ENCODE results near the gene CHD9.
"Not testable (repeated sequence)": the region's sequence is repeated elsewhere in the genome, so short reads cannot be mapped to it uniquely, and the experiment has no call there.

CHD9 gene

GRCh38 chr16:53168744-53169143 lies 114.0 kb downstream of the CHD9 start:
- no peak for DNase-seq (ENCODE audit: extremely low read depth, insufficient read length)
- TF ChIP-seq, protein P1, sequence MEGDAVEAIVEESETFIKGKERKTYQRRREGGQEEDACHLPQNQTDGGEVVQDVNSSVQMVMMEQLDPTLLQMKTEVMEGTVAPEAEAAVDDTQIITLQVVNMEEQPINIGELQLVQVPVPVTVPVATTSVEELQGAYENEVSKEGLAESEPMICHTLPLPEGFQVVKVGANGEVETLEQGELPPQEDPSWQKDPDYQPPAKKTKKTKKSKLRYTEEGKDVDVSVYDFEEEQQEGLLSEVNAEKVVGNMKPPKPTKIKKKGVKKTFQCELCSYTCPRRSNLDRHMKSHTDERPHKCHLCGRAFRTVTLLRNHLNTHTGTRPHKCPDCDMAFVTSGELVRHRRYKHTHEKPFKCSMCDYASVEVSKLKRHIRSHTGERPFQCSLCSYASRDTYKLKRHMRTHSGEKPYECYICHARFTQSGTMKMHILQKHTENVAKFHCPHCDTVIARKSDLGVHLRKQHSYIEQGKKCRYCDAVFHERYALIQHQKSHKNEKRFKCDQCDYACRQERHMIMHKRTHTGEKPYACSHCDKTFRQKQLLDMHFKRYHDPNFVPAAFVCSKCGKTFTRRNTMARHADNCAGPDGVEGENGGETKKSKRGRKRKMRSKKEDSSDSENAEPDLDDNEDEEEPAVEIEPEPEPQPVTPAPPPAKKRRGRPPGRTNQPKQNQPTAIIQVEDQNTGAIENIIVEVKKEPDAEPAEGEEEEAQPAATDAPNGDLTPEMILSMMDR (IDR thresholded peaks at IDR 0.05; ENCODE audit: insufficient read depth, low read length, poor library complexity, severe bottlenecking): no peak
- no peaks in the 10 kb centered on the region for H3K36me3 ChIP-seq (ENCODE audit: control insufficient read depth, insufficient read depth, low read length)
- no peaks in the 10 kb centered on the region for H3K27me3 ChIP-seq (replicated peaks; ENCODE audit: control insufficient read depth, insufficient read depth, low read length)
- H3K4me3 ChIP-seq (replicated peaks; ENCODE audit: low read depth, low read length): no peak overlapping the region

- Histone ChIP-seq H3K36me3 (ENCODE audit: control insufficient read depth, insufficient read depth, low read length) (no peaks in the 10 kb centered on the region; the same call in 1 of the 2 replicates), H3K27me3 (replicated peaks; ENCODE audit: control insufficient read depth, insufficient read depth, low read length) (no peaks in the 10 kb centered on the region), H3K4me3 (replicated peaks; ENCODE audit: low read depth, low read length) (no peak overlapping the region)
- no peak for DNase-seq (ENCODE audit: extremely low read depth, insufficient read length)
- TF ChIP-seq, protein P1 (IDR thresholded peaks at IDR 0.05; ENCODE audit: insufficient read depth, low read length, poor library complexity, severe bottlenecking): no peak
Measured at GRCh38 chr16:53172517-53172916, 117.7 kb downstream of the CHD9 start.

- H3K4me3 ChIP-seq (replicated peaks; ENCODE audit: low read depth, low read length): no peak overlapping the region
- TF ChIP-seq, protein P1 (IDR thresholded peaks at IDR 0.05; ENCODE audit: insufficient read depth, low read length, poor library complexity, severe bottlenecking): no peak
- no peaks in the 10 kb centered on the region; the same call in 1 of the 2 replicates for H3K36me3 ChIP-seq (ENCODE audit: control insufficient read depth, insufficient read depth, low read length)
- DNase-seq (ENCODE audit: extremely low read depth, insufficient read length): no peak
- no peaks in the 10 kb centered on the region for H3K27me3 ChIP-seq (replicated peaks; ENCODE audit: control insufficient read depth, insufficient read depth, low read length)
Measured at GRCh38 chr16:53175118-53175517, 120.3 kb downstream of the CHD9 start.

GRCh38 chr16:53176434-53176833 lies 121.6 kb downstream of the CHD9 start:
- Histone ChIP-seq H3K36me3 (ENCODE audit: control insufficient read depth, insufficient read depth, low read length) (no peaks in the 10 kb centered on the region; the same call in none of the 2 replicates), H3K27me3 (replicated peaks; ENCODE audit: control insufficient read depth, insufficient read depth, low read length) (no peaks in the 10 kb centered on the region), H3K4me3 (replicated peaks; ENCODE audit: low read depth, low read length) (no peak overlapping the region)
- no peak for DNase-seq (ENCODE audit: extremely low read depth, insufficient read length)
- TF ChIP-seq, protein P1 (IDR thresholded peaks at IDR 0.05; ENCODE audit: insufficient read depth, low read length, poor library complexity, severe bottlenecking): no peak

DNA sequence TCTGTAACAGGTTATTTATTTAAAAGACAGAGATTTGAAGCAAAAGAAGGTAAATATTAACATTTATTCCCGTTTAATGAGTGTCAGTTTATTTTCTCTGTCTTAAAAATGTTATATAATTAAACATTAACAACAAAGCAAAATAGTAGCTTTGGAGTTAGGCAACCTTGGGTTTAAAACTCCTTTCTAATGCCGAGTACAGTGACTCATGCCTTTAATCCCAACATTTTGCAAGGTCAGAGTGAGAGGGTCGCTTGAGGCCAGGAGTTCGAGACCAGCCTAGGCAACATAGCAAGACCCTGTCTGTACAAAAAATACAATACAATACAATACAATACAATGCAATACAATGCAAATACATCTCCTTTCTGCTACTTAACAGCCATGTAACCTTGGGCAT lies 128.7 kb downstream of the CHD9 start:
- TF ChIP-seq, protein P1 (IDR thresholded peaks at IDR 0.05; ENCODE audit: insufficient read depth, low read length, poor library complexity, severe bottlenecking): no peak
- peaks cover 5% of the 10 kb centered on the region for H3K36me3 ChIP-seq (ENCODE audit: control insufficient read depth, insufficient read depth, low read length)
- H3K4me3 ChIP-seq (replicated peaks; ENCODE audit: low read depth, low read length): no peak overlapping the region
- H3K27me3 ChIP-seq (replicated peaks; ENCODE audit: control insufficient read depth, insufficient read depth, low read length): no peaks in the 10 kb centered on the region
- no peak for DNase-seq (ENCODE audit: extremely low read depth, insufficient read length)

DNA sequence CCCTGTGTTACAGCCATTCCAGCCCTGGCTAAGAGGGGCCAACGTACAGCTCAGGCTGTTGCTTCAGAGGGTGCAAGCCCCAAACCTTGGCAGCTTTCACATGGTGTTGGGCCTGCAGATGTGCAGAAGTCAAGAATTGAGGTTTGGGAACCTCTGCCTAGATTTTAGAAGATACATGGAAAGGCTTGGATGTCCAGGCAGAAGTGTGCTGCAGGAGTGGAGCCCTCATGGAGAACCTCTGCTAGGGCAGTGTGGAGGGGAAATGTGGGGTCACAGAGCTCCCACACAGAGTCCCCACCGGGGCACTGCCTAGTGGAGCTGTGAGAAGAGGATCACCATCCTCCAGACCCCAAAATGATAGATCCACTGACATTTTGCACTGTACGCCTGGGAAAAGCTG lies 130.9 kb downstream of the CHD9 start:
- not testable (repeated sequence) for H3K27me3 ChIP-seq (replicated peaks; ENCODE audit: control insufficient read depth, insufficient read depth, low read length); H3K36me3 ChIP-seq (ENCODE audit: control insufficient read depth, insufficient read depth, low read length); H3K4me3 ChIP-seq (replicated peaks; ENCODE audit: low read depth, low read length); DNase-seq (ENCODE audit: extremely low read depth, insufficient read length)

All from GM06990 (cell line).